DND-41 (cell line): ENCODE results near the gene SELENOW.

Experiments
- CTCF ChIP-seq: IDR thresholded peaks from 2 replicates; pipeline ENCODE4 v1.5.1; 2012; ENCODE audit warnings: borderline replicate concordance, low read length, moderate library complexity, mild to moderate bottlenecking; ENCODE audit not compliant: poor library complexity, severe bottlenecking; ENCODE audit errors: extremely low read depth
- EZH2 ChIP-seq: IDR thresholded peaks from 3 replicates; pipeline ENCODE4 v1.6.1; 2012; ENCODE audit warnings: borderline replicate concordance, low read depth, mild to moderate bottlenecking, moderate library complexity, low read length, inconsistent platforms; ENCODE audit not compliant: severe bottlenecking

- TF ChIP-seq CTCF (no peak), EZH2 (no peak)
Observed at GRCh38 chr19:47750752-47751151, 27.8 kb upstream of the SELENOW start.
